GM06990 (cell line): Measurements from ENCODE around the gene CASZ1.

Experiments
- DNase-seq: peaks from one replicate; pipeline ENCODE4 v3.0.0-alpha.2; 2011; ENCODE audit not compliant: insufficient read length; ENCODE audit errors: extremely low read depth
- H3K27me3 ChIP-seq: replicated peaks from 2 replicates; pipeline ENCODE4 v1.6.0; 2011; ENCODE audit warnings: low read length; ENCODE audit not compliant: control insufficient read depth, insufficient read depth
- H3K36me3 ChIP-seq: 2 replicates; pipeline ENCODE4 v1.5.1; 2011; ENCODE audit warnings: low read length; ENCODE audit not compliant: control insufficient read depth, insufficient read depth
- H3K4me3 ChIP-seq: replicated peaks from 2 replicates; pipeline ENCODE4 v1.5.1; 2011; ENCODE audit warnings: low read depth, mild to moderate bottlenecking, control low read depth, low read length
- CTCF ChIP-seq: IDR thresholded peaks from 2 replicates; pipeline ENCODE4 v1.5.1; 2011; ENCODE audit warnings: low read length, control low read depth, mild to moderate bottlenecking, inconsistent platforms; ENCODE audit not compliant: insufficient read depth, poor library complexity, severe bottlenecking

Gene CASZ1

GRCh38 chr1:10662824-10663677 is 133.4 kb downstream of the CASZ1 start:
- H3K27me3 ChIP-seq, result no peaks in the 10 kb centered on the region
- H3K36me3 ChIP-seq, result peaks cover 1% of the 10 kb centered on the region
- TF ChIP-seq CTCF, result no peak

GRCh38 chr1:10662090-10662688 is 134.3 kb downstream of the CASZ1 start:
- TF ChIP-seq CTCF, result no peak
- Histone ChIP-seq H3K27me3 (no peaks in the 10 kb centered on the region), H3K4me3 (no peak overlapping the region), H3K36me3 (peaks cover 1% of the 10 kb centered on the region)
- DNase-seq, result no peak

More at GRCh38 chr1:10662824-10663677, 133.4 kb downstream of the CASZ1 start:
- no peak for DNase-seq
- H3K4me3 ChIP-seq, result no peak overlapping the region

GRCh38 chr1:10661453-10661852 is 135.0 kb downstream of the CASZ1 start:
- DNase-seq, result no peak

GRCh38 chr1:10659646-10660540 is 136.6 kb downstream of the CASZ1 start:
- Histone ChIP-seq H3K4me3 (no peak overlapping the region), H3K27me3 (no peaks in the 10 kb centered on the region), H3K36me3 (peaks cover 1% of the 10 kb centered on the region)
- DNase-seq, result no peak
- TF ChIP-seq CTCF, result no peak

More at GRCh38 chr1:10661453-10661852, 135.0 kb downstream of the CASZ1 start:
- no peak for TF ChIP-seq CTCF
- no peak overlapping the region for H3K4me3 ChIP-seq
- H3K27me3 ChIP-seq, result no peaks in the 10 kb centered on the region
- peaks cover 1% of the 10 kb centered on the region for H3K36me3 ChIP-seq

- no peak overlapping the region for H3K4me3 ChIP-seq
- peaks cover 1% of the 10 kb centered on the region for H3K36me3 ChIP-seq
- no peaks in the 10 kb centered on the region for H3K27me3 ChIP-seq
- no peak for TF ChIP-seq CTCF
- DNase-seq, result no peak
Measured at GRCh38 chr1:10659218-10659617, 137.2 kb downstream of the CASZ1 start.
